UCSD-AML1 (cell line): Measurements from ENCODE around the gene WDPCP.
"Not testable (repeated sequence)": the region's sequence is repeated elsewhere in the genome, so short reads cannot be mapped to it uniquely, and the experiment has no call there.

ENCODE experiments used
- DNase-seq: peaks from one replicate; lab custom pipeline; 2025; ENCODE audit not compliant: unreplicated experiment; lab: John Stamatoyannopoulos, UW

Gene WDPCP

GRCh38 chr2:63588385-63589147 lies at the start of gene WDPCP, which contains the start of gene MDH1:
Gene WDPCP, minus strand, starts transcription at chr2:63588477. Its CDS starts 206 bp downstream, at chr2:63588271.
Gene MDH1, plus strand, starts transcription at chr2:63588963. Its CDS starts 81 bp downstream, at chr2:63589044.
- peak; percentile 94 for DNase-seq

GRCh38 chr2:63632382-63632781 lies 44.1 kb upstream of the WDPCP start:
- DNase-seq = no peak

- no peak for DNase-seq
These were observed 43.2 kb upstream of the WDPCP start for GRCh38 chr2:63631501-63631900.

- DNase-seq = no peak
These were observed 40.2 kb upstream of the WDPCP start for GRCh38 chr2:63628403-63628942.

- DNase-seq = no peak
These were observed 39.6 kb upstream of the WDPCP start for GRCh38 chr2:63627866-63628265.

- not testable (repeated sequence) for DNase-seq
These were observed 35.5 kb upstream of the WDPCP start for GRCh38 chr2:63623763-63624162.

- no peak for DNase-seq
These were observed 34.5 kb upstream of the WDPCP start for GRCh38 chr2:63622751-63623150.

GRCh38 chr2:63619328-63619727 lies 31.1 kb upstream of the WDPCP start:
- no peak for DNase-seq

GRCh38 chr2:63617366-63617765 lies 29.1 kb upstream of the WDPCP start:
- DNase-seq = no peak

- no peak for DNase-seq
These were observed 27.0 kb upstream of the WDPCP start for GRCh38 chr2:63614983-63615945.

- DNase-seq = no peak
These were observed 26.2 kb upstream of the WDPCP start for GRCh38 chr2:63614448-63614968.

- DNase-seq = no peak
These were observed 25.2 kb upstream of the WDPCP start for GRCh38 chr2:63613391-63613901.

GRCh38 chr2:63610525-63610924 lies 22.2 kb upstream of the WDPCP start:
- DNase-seq = no peak

GRCh38 chr2:63608865-63609264 lies 20.6 kb upstream of the WDPCP start:
- not testable (repeated sequence) for DNase-seq

GRCh38 chr2:63604666-63605065 lies 16.4 kb upstream of the WDPCP start:
- DNase-seq = no peak

GRCh38 chr2:63600881-63601460 lies 12.7 kb upstream of the WDPCP start:
- no peak for DNase-seq

GRCh38 chr2:63598981-63599380 lies 10.7 kb upstream of the WDPCP start:
- DNase-seq = no peak

GRCh38 chr2:63596401-63596883 lies 8.2 kb upstream of the WDPCP start:
- no peak for DNase-seq

GRCh38 chr2:63594660-63595059 lies 6.4 kb upstream of the WDPCP start:
- DNase-seq = no peak

- no peak for DNase-seq
These were observed 3.4 kb upstream of the WDPCP start for GRCh38 chr2:63591566-63592175.
